ENCODE results near the gene DLGAP4. TPM values are rescaled to one million over a fixed set of nuclear protein-coding genes. Genes with fewer than 3 reads are reported as not detected.

DLGAP4 gene
- total and polyA plus RNA-seq, 2 of the 8 experiments (the other 6 are each of a cell fraction or from before 2014, with no cell fraction given): 41.2 to 57.2 TPM

- Histone ChIP-seq H3K23ac (ENCODE audit: insufficient read length) (no peak overlapping the region), H2BK20ac (ENCODE audit: low read length) (peak overlapping the region; percentile 87), H4K5ac (ENCODE audit: insufficient read length, low read depth, low read length) (peak overlapping the region; percentile 96), H3K9ac (replicated peaks in 1 of 4; ENCODE audit: extremely low read depth in 1 of 4, low read depth in 3 of 4, low read length in 3 of 4) (peak overlapping the region in 3 of 4 experiments; percentile 0 to 65 (median 62); a peak in 5 of 7 replicates), H2BK15ac (ENCODE audit: low read length) (peak overlapping the region; percentile 74), H2AK5ac (ENCODE audit: low read depth, low read length) (0 out of 2 replicates have a peak overlapping the region, but pooled peaks have one; percentile 42), H3K4me3 (ENCODE audit: extremely low read depth in 1 of 4, insufficient read depth in 2 of 4, low read depth in 3 of 4, low read length in 4 of 4) (peak overlapping the region in 3 of 4 experiments; percentile 17 to 75 (median 44); a peak in 4 of 8 replicates), H3K36me3 (ENCODE audit: control insufficient read depth in 2 of 4, insufficient read depth in 4 of 4, low read length in 3 of 4) (no peaks in the 10 kb centered on the region), H3K27me3 (replicated peaks in 1 of 4; ENCODE audit: control insufficient read depth in 3 of 4, extremely low read depth in 1 of 4, insufficient read depth in 3 of 4, low read length in 3 of 4) (no peaks in the 10 kb centered on the region; a peak in 1 of 7 replicates), H3K23me2 (ENCODE audit: low read depth, low read length) (peaks cover 7% of the 10 kb centered on the region), H3K79me1 (ENCODE audit: low read depth, low read length) (peaks cover 13% of the 10 kb centered on the region), H3K4me2 (ENCODE audit: insufficient read depth in 1 of 2, low read depth in 2 of 2, low read length in 2 of 2) (peak overlapping the region; percentile 52 to 58), H4K20me1 (replicated peaks in 1 of 2; ENCODE audit: control insufficient read depth in 1 of 2, insufficient read depth in 2 of 2, low read length in 2 of 2) (peaks cover 11 to 18% of the 10 kb centered on the region in 2 experiments), H2BK120ac (replicated peaks; ENCODE audit: low read depth, low read length) (no peak overlapping the region), H4K91ac (replicated peaks; ENCODE audit: insufficient read length, low read length) (peak overlapping the region; percentile 92), H3K79me2 (ENCODE audit: control insufficient read depth in 1 of 2, insufficient read depth in 2 of 2, low read length in 2 of 2) (peaks cover 11 to 33% of the 10 kb centered on the region in 2 experiments; a peak in 3 of 4 replicates), H2BK12ac (ENCODE audit: low read depth, low read length) (peak overlapping the region; percentile 97), H3K18ac (ENCODE audit: extremely low read depth, low read length) (peak overlapping the region; percentile 99), H3K27ac (ENCODE audit: low read depth, low read length) (peak overlapping the region; percentile 74), H3K56ac (replicated peaks; ENCODE audit: insufficient read length, low read depth, low read length) (peak overlapping the region; percentile 27), H4K8ac (ENCODE audit: extremely low read depth, insufficient read depth, low read length) (peak overlapping the region; percentile 93; the same call in 1 of the 2 replicates), H2BK5ac (ENCODE audit: low read depth, low read length) (peak overlapping the region; percentile 88), H3K9me3 (ENCODE audit: insufficient read depth in 2 of 2, low read depth in 1 of 2, low read length in 1 of 2) (no peaks in the 10 kb centered on the region), H2AFZ (ENCODE audit: low read length) (peak overlapping the region; percentile 45; the same call in 1 of the 2 replicates), H3K4ac (replicated peaks; ENCODE audit: insufficient read length, low read depth, low read length) (no peak overlapping the region), H3K4me1 (replicated peaks in 1 of 4; ENCODE audit: control insufficient read depth in 3 of 4, insufficient read depth in 4 of 4, low read length in 3 of 4) (peaks cover 11 to 28% (median 15%) of the 10 kb centered on the region in 4 experiments), H3K14ac (ENCODE audit: insufficient read length) (no peak overlapping the region)
- FAIRE-seq (no peak), DNase-seq (ENCODE audit: low read depth in 1 of 2, low spot score in 2 of 2) (peak; percentile 78 to 88)
- ChIA-PET CTCF (ENCODE audit: partially characterized antibody) (interaction anchor here (0.6 to 1.4 kb wide), 2 partner anchors 16 to 21 kb away, joined by 3 read pairs; no protein-coding TSS in a partner anchor), POLR2A (ENCODE audit: partially characterized antibody) (interaction anchor here (0.7 to 1.4 kb wide), 6 partner anchors 12 to 112 kb away, joined by 3 to 6 read pairs (median 3); partner anchors contain the start of gene TGIF2)
- 15% methylated on average over 57 of the region's 96 CpGs; no CpG with 5 or more reads in 1 of the 2 experiments for WGBS, 2 experiments (ENCODE audit: extremely low coverage in 1 of 2, insufficient coverage in 1 of 2, insufficient read length in 1 of 2, insufficient replicate concordance in 2 of 2, low coverage in 1 of 2, low lambda C conversion rate in 2 of 2, missing lambda C conversion rate in 1 of 2)
- TF ChIP-seq SP2 (IDR thresholded peaks at IDR 0.05; ENCODE audit: low read length) (no peak), RNF2 (IDR thresholded peaks at IDR 0.05; ENCODE audit: borderline replicate concordance, low read depth, low read length, missing control alignments, poor library complexity, severe bottlenecking) (no peak)
Measured at GRCh38 chr20:36460648-36461599, 154.8 kb downstream of the DLGAP4 start.

Data from H1 (cell line).